K562 (cell line): ENCODE data around the gene TMEM121.

ENCODE experiments used
- BHLHE40 ChIP-seq: IDR thresholded peaks from 2 replicates; pipeline ENCODE4 v1.6.1; 2011; ENCODE audit warnings: low read length, improper control_type of control experiment
- BRF2 ChIP-seq: IDR thresholded peaks from 3 replicates; pipeline ENCODE4 v1.6.1; 2011; ENCODE audit warnings: borderline replicate concordance, mild to moderate bottlenecking; ENCODE audit not compliant: insufficient read length, insufficient read depth
- CTCF ChIP-seq, 3 experiments: IDR thresholded peaks in 2 of 3; conservative IDR thresholded peaks in 1 of 3; 2 replicates each; pipeline ENCODE4 v1.5.1; 2011 to 2012; ENCODE audit warnings: low read length in 3 of 3, mild to moderate bottlenecking in 3 of 3, control low read depth in 2 of 3, improper control_type of control experiment in 1 of 3, inconsistent platforms in 1 of 3, low read depth in 1 of 3, mixed read lengths in 1 of 3, moderate library complexity in 1 of 3; ENCODE audit not compliant: insufficient read depth in 2 of 3
- ELK1 ChIP-seq: sonication (generic); formaldehyde crosslinking; IDR thresholded peaks from 2 replicates; pipeline ENCODE4 v1.8.1; 2022; ENCODE audit warnings: missing genetic modification reagents
- EP300 ChIP-seq: IDR thresholded peaks from 2 replicates; pipeline ENCODE4 v1.6.1; 2012; ENCODE audit warnings: low read length, improper control_type of control experiment
- FOS ChIP-seq: IDR thresholded peaks from 3 replicates; pipeline ENCODE4 v1.6.1; 2011; ENCODE audit not compliant: insufficient read length; ENCODE audit errors: extremely low read depth
- HDGF ChIP-seq: fragments of 450-650 bp; IDR thresholded peaks from 2 replicates; pipeline ENCODE4 v1.6.1; 2016
- JUN ChIP-seq, 2 experiments: sonication (generic) in 1 of 2; formaldehyde crosslinking in 1 of 2; IDR thresholded peaks; 2 replicates each; pipeline versions ENCODE4 v1.6.1 to v1.8.0; 2012 to 2022; ENCODE audit warnings: borderline replicate concordance in 2 of 2, mild to moderate bottlenecking in 2 of 2, improper control_type of control experiment in 1 of 2, low read depth in 1 of 2, low read length in 1 of 2, missing genetic modification reagents in 1 of 2
- KDM5B ChIP-seq: fragments of 200-600 bp; sonication (generic); IDR thresholded peaks from 2 replicates; pipeline ENCODE4 v1.6.1; 2012; ENCODE audit warnings: low read depth, mild to moderate bottlenecking, moderate library complexity, low read length, control low read depth, inconsistent platforms; ENCODE audit not compliant: insufficient replicate concordance
- MAX ChIP-seq: sonication (generic); formaldehyde crosslinking; IDR thresholded peaks from 2 replicates; pipeline ENCODE4 v1.9.0; 2022; ENCODE audit warnings: mild to moderate bottlenecking, missing genetic modification reagents
- MYBL2 ChIP-seq, 2 experiments: fragments of 450-650 bp in 1 of 2; sonication (generic) in 1 of 2; formaldehyde crosslinking in 1 of 2; IDR thresholded peaks; 2 replicates each; pipeline versions ENCODE4 v1.6.1 to v1.8.1; 2017 to 2022; ENCODE audit warnings: borderline replicate concordance in 1 of 2, inconsistent platforms in 1 of 2, low read depth in 1 of 2, mild to moderate bottlenecking in 1 of 2, missing genetic modification reagents in 1 of 2, moderate library complexity in 1 of 2
- NFYB ChIP-seq: IDR thresholded peaks from 2 replicates; pipeline ENCODE4 v1.6.1; 2011; ENCODE audit warnings: mild to moderate bottlenecking, moderate library complexity; ENCODE audit not compliant: insufficient read length; ENCODE audit errors: extremely low read depth
- RBFOX2 ChIP-seq: fragments of 200-400 bp; formaldehyde crosslinking; IDR thresholded peaks from 2 replicates; pipeline ENCODE4 v1.6.1; 2017; ENCODE audit warnings: low read depth, mild to moderate bottlenecking, low read length, moderate library complexity
- ZFP91 ChIP-seq: sonication (generic); formaldehyde crosslinking; IDR thresholded peaks from 2 replicates; pipeline ENCODE4 v1.8.0; 2022; ENCODE audit warnings: mild to moderate bottlenecking, missing genetic modification reagents

- TF ChIP-seq HDGF (no peak), FOS (no peak), NFYB (no peak), ZFP91 (CRISPR knock-in tag) (no peak), KDM5B (no peak), BHLHE40 (no peak), EP300 (no peak), RBFOX2 (no peak), JUN (IDR thresholded peaks at IDR 0.05; ENCODE audit: borderline replicate concordance, low read depth, low read length) (no peak), JUN (CRISPR knock-in tag; IDR thresholded peaks at IDR 0.05; ENCODE audit: borderline replicate concordance) (no peak), MAX (no peak), MYBL2 (IDR thresholded peaks at IDR 0.05; ENCODE audit: low read depth) (no peak), MYBL2 (CRISPR knock-in tag; IDR thresholded peaks at IDR 0.05; ENCODE audit: borderline replicate concordance) (no peak), CTCF (IDR thresholded peaks at IDR 0.05 in 2 of 3, conservative IDR thresholded peaks at IDR 0.05 in 1 of 3; ENCODE audit: insufficient read depth in 2 of 3, low read depth in 1 of 3, low read length in 3 of 3) (no peak), BRF2 (no peak), ELK1 (CRISPR knock-in tag) (no peak)
Observed at GRCh38 chr14:105533391-105533790, 7.0 kb downstream of the TMEM121 start.
